DMS 273 (cell line): ENCODE data around the gene EEF1G.
"Not testable (repeated sequence)": the region's sequence is repeated elsewhere in the genome, so short reads cannot be mapped to it uniquely, and the experiment has no call there.

Experiments
- DNase-seq: peaks from one replicate; lab custom pipeline; 2025; ENCODE audit not compliant: unreplicated experiment; lab: John Stamatoyannopoulos, UW

The EEF1G gene

GRCh38 chr11:62573592-62574362 is at the start of gene EEF1G:
Gene EEF1G (minus strand): TSS chr11:62573891. CDS start chr11:62573842, 49 bp downstream.
- peak; percentile 99 for DNase-seq

- no peak for DNase-seq
These were observed 48.9 kb upstream of the EEF1G start for GRCh38 chr11:62622476-62623089.

GRCh38 chr11:62621567-62622470 is 48.1 kb upstream of the EEF1G start, which contains the start of gene B3GAT3:
Gene B3GAT3 (minus strand): TSS chr11:62621986. CDS start chr11:62621947, 39 bp downstream.
- DNase-seq = peak; percentile 96

- DNase-seq = no peak
These were observed 47.4 kb upstream of the EEF1G start for GRCh38 chr11:62621027-62621566.

GRCh38 chr11:62616957-62617356 is 43.3 kb upstream of the EEF1G start:
- DNase-seq = not testable (repeated sequence)

GRCh38 chr11:62615521-62615920 is 41.8 kb upstream of the EEF1G start:
- DNase-seq = no peak

GRCh38 chr11:62614275-62614674 is 40.6 kb upstream of the EEF1G start:
- DNase-seq = no peak

- DNase-seq = no peak
These were observed 39.6 kb upstream of the EEF1G start for GRCh38 chr11:62613291-62613778.

GRCh38 chr11:62612366-62613290 is 38.9 kb upstream of the EEF1G start, which contains the start of the genes EML3 and ROM1:
Gene EML3 (minus strand): TSS chr11:62612775. CDS start chr11:62612457, 318 bp downstream.
Gene ROM1 (plus strand): TSS chr11:62613257. CDS start chr11:62613282, 25 bp downstream.
- DNase-seq = peak; percentile 87

- DNase-seq = peak; percentile 67
These were observed 38.1 kb upstream of the EEF1G start for GRCh38 chr11:62611705-62612365.

- no peak for DNase-seq
These were observed 37.4 kb upstream of the EEF1G start for GRCh38 chr11:62610814-62611704.

- DNase-seq = no peak
These were observed 36.7 kb upstream of the EEF1G start for GRCh38 chr11:62610403-62610802.

- no peak for DNase-seq
These were observed 35.1 kb upstream of the EEF1G start for GRCh38 chr11:62608776-62609175.

- DNase-seq = peak; percentile 29
These were observed 34.0 kb upstream of the EEF1G start for GRCh38 chr11:62607714-62608113.

- DNase-seq = no peak
These were observed 32.2 kb upstream of the EEF1G start for GRCh38 chr11:62605902-62606301.

GRCh38 chr11:62605467-62605866 is 31.8 kb upstream of the EEF1G start:
- DNase-seq = no peak

GRCh38 chr11:62604460-62605120 is 30.9 kb upstream of the EEF1G start:
- DNase-seq = peak; percentile 33
